ENCODE results near the gene RBP7.

DNA sequence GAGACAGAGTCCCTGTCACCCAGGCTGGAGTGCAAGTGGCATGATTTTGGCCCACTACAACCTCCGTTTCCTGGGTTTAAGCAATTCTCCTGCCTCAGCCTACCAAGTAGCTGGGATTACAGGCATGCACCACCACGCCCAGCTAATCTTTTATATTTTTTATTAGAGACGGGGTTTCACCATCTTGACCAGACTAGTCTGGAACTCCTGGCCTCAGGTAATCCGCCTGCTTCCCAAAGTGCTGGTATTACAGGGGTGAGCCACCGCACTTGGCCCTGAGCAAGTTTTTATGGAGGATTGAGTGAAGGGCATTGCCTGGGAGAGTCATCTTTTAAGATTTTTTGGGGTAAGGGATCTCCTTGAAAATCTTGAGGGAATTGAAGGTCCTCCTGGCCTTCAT is 64.2 kb downstream of the RBP7 start:
- TF ChIP-seq POLR2A (IDR thresholded peaks at IDR 0.05): no peak
- TF ChIP-seq, protein P1, sequence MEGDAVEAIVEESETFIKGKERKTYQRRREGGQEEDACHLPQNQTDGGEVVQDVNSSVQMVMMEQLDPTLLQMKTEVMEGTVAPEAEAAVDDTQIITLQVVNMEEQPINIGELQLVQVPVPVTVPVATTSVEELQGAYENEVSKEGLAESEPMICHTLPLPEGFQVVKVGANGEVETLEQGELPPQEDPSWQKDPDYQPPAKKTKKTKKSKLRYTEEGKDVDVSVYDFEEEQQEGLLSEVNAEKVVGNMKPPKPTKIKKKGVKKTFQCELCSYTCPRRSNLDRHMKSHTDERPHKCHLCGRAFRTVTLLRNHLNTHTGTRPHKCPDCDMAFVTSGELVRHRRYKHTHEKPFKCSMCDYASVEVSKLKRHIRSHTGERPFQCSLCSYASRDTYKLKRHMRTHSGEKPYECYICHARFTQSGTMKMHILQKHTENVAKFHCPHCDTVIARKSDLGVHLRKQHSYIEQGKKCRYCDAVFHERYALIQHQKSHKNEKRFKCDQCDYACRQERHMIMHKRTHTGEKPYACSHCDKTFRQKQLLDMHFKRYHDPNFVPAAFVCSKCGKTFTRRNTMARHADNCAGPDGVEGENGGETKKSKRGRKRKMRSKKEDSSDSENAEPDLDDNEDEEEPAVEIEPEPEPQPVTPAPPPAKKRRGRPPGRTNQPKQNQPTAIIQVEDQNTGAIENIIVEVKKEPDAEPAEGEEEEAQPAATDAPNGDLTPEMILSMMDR (IDR thresholded peaks at IDR 0.05): no peak
